GM19351 (cell line): Measurements from ENCODE around the gene SMCO4.

ENCODE experiments used
- ATAC-seq: cut with Tn5 transposase; IDR thresholded peaks from one replicate; pipeline ENCODE4 v1.9.1; 2021; ENCODE audit warnings: mild to moderate bottlenecking, moderate library complexity; ENCODE audit not compliant: unreplicated experiment

SMCO4 gene

GRCh38 chr11:93529707-93530467 lies 13.3 kb downstream of the SMCO4 start:
- ATAC-seq: peak; percentile 36

DNA sequence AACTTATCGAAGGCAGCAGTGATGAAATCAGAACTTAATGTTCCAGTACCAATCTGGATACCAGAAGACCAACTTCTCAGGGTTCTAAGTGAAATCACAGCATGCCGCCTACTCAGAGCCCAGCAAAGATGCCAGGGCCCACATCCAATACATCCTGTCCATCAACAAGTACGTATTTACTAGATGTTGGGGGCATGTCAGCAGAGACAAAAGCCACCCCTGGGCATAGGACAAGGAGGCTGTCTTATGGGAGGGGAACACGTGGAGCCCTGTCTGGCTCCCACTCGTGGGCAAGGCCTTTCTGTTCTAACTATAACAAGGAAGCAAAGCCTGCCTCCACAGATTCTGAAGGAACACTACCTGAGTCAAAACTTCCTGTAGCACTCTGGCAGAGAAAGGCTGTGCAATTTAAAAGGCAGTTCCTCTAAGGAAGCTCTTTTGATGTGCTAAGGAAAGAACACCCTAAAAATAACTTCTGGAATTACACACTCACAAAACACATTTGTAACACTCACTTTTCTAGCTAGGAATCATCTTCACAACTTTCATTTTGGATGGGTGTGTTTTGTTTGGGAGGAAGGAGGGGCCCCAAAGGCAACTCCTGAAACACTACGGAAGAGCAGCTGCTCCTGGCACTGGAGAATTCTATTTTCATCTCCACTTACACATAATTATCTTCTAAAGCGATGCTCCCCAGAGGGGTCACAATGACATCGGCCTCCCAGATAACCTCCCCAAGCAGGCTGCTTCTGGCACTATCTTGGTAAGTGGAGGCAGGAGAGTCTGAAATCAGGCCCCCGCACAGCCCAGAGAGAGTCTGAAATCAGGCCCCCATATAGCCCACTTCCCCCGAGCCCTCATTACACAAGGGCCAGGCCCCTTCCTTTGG lies 14.2 kb downstream of the SMCO4 start:
- ATAC-seq: no peak

DNA sequence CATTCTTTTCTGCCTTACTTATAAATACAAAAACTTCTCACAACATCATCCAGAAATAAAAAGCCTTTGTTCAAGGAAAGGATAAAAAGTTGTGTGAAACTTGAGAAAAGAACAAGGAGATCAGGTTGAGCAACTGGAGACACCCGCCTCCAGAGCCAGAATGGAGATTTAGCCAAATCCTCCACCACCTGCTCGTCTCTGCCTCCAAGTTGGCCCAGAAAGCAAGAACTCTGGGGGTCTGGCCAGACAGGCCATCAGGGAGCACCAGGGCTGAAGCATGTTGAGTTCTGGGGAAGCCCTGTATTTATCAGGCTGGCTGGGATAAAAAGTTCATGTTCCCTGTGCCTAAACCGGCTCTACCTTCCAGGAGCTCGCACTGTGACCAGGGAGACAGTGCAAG lies 14.9 kb downstream of the SMCO4 start:
- ATAC-seq: no peak

DNA sequence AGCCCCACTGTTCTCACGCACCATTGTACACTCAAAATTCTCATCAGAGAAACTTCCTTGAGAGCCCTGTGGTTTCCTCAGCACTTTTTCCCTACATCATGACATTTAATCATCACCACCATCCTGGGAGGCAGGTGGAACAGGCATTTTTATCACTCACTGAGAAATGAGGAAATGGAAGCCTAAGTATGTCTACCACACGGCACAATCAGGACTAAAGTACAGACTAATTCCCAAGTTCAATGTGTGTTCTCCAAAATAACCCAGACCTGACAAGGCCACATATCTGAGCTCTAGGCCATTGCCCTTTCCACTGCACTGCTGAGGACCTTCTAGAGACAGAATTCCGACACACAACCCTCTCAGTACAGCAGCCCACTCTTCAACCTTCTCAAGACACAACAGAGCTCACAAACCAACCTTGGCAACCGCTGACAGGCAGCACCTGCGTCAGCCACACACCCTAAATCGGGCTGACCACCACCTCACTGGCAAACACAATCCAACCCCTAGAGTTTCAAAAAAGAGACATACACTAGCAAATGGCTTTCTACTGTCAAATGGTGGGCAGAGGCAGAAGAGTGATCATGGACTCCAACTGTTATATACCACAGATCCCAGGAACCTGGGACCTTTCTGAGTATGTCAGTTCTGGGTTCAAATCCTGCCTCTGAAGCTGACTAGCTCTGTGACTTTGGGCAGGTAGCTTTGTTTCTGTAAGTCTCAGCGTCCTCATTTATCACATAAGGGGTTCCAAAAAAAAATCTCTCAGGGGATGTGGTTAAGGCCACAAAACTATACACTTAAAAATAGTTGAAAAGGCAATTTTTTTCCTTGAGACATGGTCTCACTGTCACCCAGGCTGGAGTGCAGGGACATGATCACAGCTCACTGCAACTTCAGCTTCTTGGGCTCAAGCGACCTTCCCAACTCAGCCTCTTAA lies 16.3 kb downstream of the SMCO4 start:
- ATAC-seq: peak; percentile 30

DNA sequence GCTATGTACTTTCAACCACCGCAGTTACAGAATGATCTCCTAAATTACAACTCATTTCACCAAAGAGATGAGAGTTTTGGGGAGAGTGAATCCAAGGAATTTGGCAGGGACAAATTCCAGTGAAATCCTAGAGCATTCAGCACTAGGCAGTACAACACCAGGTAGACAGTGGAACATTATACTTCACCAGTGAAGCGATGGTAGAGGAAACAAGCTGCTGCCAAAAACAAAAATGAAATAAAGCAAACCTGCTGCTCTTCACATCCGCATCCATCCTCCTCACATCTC lies 16.9 kb downstream of the SMCO4 start:
- ATAC-seq: peak; percentile 17

DNA sequence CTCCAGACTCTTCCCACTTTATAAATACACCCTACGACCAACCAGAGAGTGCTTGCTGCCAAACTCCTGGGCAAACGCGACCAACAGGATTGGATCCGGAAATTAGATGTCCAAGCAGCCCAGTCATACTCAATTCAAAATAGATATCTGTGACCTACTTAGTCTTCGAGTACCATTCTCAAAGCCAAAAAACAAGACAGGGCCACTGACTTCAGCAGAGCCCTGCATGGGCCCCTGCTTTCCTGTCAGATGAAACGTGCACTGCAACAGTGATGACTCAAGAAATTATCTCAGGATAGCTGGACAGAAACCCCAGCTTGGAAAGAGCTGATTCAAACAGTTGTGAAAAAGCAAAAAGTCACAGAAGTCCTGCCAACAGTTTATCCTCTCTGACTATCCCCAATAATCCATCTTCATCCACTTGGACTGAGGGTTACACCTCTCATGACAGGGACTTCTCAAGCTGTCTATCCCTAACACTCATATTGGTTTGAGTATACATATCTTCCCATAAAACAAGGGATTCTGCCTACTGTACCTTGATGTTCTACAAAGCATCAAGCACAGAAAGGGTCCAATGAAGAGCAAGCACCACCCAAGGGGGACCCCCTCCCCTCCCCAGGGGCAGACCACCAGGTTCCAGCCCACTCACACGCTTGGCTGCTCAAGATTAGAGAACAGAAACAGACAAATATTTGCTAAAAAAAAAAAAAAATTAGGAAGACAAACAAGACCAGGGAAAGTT lies 17.4 kb downstream of the SMCO4 start:
- peak; percentile 29 for ATAC-seq

DNA sequence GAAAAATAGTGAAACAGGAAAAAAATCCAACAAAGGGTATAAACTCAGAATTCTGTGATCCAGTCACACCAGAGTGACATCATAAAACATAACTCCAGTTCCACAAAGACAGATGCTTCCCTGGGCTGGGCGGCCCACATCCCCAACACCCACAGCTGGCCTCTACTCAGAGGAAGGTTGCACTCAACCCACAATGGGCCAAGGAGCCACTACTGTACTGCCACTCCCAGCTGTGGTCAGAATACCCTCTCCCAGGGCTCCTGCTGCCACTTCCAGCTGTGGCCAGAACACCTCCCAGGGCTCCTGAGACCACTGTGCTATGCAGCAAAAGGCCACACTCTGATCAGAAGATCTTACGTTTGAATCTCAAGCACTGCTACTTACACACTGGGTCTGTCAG lies 18.3 kb downstream of the SMCO4 start:
- ATAC-seq: no peak

- ATAC-seq: peak; percentile 29
Measured at GRCh38 chr11:93524173-93524536, 19.0 kb downstream of the SMCO4 start.

DNA sequence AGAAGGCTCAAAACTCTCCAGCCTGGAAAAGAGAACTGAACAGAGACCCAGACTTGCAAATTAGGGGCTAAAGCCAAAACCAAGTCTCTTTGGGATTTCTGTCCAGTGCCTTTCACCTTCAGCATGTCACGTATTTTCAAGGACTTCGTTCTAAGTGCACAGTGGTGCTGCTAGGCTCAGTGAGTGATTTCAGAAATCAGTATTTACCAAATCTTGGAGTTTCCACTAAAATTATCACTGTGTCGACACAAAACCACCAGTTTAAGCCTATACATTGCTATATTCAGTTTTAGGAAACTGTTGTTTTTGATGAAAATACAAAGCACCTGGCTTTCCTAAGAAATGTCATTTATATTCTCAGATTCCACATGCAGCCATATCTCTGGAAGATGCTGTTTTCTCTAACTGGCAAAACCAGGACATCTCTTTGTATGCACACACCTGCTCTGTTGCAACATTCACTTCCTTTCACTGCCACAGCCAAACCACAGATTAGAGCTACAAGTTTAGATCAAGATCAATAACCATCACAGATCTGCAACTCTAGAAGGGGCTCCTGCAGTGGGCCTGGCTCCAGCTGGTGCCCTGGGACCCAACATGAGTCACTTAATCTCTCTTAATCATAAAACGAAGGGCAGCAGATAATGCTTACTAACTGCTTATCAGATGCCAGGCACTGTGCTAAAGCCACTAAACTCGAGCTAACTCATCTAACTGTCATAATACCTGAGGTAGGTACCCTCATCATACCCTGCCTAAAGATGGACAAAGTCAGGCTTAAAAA lies 22.3 kb downstream of the SMCO4 start:
- ATAC-seq: no peak

DNA sequence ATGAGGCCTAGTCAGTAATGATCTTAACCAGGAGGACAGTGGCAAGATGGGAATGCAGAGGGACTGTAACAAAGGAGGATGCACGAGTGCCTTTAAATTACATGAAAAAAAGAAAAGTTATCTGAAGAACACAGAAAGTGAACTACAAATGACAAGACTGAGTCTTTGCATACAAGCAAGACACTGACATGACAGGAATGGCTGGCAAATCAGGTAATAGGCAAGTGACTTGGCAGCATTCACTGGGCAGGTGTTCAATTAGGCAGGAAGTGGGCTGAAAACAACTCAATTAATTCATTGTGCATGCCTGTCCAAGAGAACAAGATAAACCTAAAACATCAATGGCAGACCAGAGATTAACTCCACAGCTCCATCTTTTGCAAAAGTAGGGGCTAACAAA lies 24.0 kb downstream of the SMCO4 start:
- ATAC-seq: no peak

GRCh38 chr11:93518081-93518480 lies 25.1 kb downstream of the SMCO4 start:
- ATAC-seq: no peak

DNA sequence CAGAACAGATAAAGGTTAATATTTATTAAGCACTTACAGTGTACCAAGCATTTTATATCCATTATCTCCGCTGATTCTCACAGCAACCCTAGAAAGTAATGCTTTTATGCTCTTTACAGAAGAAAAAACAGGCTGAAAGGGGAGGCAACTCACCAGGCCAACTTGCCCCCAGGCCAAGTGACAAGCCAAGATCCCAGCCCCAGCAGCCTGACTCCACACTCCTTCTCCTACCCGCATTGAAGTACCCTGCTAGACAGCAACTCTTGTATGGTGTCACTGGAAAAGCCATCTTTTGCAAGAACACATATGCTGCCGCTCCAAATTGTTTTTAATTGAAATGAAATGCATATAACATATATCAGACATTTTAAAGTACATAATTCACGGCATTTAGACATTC lies 25.6 kb downstream of the SMCO4 start:
- ATAC-seq: no peak

GRCh38 chr11:93517041-93517440 lies 26.1 kb downstream of the SMCO4 start:
- no peak for ATAC-seq

- no peak for ATAC-seq
Measured at GRCh38 chr11:93515441-93516025, 27.7 kb downstream of the SMCO4 start.

DNA sequence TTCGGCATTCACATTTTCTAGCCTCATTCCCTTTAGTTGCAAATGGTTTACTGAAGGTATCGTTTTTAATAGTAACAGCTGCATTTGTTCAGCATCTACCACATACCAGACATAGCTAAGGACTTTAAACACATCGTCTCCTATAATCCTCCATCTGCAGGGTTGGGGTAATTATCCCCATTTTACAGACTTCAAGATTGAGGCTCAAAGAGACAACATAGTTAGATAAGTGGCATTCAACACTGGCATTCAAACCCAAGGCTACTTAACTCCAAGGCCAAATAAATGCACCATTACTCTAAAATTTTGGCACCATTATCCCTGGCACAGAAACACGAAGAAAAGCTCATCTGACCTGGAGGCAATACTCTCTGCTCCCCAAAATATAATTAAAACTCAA lies 28.5 kb downstream of the SMCO4 start:
- no peak for ATAC-seq

- no peak for ATAC-seq
Measured at GRCh38 chr11:93513772-93514171, 29.4 kb downstream of the SMCO4 start.

GRCh38 chr11:93512949-93513667 lies 30.1 kb downstream of the SMCO4 start:
- peak; percentile 76 for ATAC-seq

GRCh38 chr11:93512073-93512475 lies 31.1 kb downstream of the SMCO4 start:
- ATAC-seq: peak; percentile 89
